ENCODE results near the gene SLC48A1.

SLC48A1 gene

DNA sequence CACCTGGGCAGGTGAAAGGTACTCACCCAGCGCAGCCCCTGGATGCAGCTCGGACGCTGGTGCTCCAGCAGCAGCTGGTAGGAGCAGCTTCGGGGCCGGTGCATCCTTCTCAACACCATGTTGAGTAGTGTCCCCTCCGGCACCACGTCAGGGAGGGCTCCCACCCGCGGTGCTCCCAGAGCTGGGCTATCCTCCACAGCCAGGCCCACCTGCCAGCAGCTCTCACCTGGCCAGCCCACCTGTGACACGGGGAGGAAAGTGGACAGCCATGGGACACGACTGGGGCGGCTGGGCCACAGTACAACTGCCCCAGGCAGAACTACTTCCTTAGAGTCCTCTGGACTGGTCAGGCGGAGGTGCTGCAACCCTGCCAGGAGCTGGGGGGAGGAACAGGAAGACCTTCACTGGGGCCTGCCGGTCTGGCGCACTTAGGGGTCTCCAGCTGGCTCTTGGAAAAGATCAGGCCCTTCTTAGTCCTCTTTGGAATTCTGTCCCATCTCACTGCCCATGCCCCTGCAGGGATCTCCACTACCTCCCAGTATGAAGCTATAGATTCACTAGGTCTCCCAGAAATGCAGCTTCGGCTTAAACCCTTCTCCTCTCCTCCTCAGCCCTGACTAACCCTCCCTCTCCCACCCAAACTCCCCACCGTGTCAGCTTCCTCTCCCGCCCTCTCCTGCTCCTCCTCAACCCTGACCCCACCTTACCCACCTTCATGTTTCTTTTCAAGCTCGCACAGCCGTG, 15.0 kb upstream of the SLC48A1 start:
- no peak for DNase-seq (ENCODE audit: low read depth in 1 of 2, low spot score in 1 of 2)

DNA sequence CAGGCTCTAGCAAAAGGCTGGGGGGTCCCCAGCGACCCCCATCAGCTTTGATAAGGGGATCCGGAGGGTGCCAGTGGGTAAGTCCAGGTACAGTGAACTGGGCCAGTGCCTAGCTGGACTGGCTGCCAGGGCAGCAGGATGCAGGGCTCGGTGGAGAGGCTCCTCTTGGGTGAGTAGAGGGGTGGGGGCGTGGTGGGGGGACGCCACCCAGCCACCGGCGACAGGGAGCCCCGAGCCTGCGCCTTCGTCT, 14.5 kb upstream of the SLC48A1 start:
- no peak for DNase-seq (ENCODE audit: low read depth in 1 of 2, low spot score in 1 of 2)

DNA sequence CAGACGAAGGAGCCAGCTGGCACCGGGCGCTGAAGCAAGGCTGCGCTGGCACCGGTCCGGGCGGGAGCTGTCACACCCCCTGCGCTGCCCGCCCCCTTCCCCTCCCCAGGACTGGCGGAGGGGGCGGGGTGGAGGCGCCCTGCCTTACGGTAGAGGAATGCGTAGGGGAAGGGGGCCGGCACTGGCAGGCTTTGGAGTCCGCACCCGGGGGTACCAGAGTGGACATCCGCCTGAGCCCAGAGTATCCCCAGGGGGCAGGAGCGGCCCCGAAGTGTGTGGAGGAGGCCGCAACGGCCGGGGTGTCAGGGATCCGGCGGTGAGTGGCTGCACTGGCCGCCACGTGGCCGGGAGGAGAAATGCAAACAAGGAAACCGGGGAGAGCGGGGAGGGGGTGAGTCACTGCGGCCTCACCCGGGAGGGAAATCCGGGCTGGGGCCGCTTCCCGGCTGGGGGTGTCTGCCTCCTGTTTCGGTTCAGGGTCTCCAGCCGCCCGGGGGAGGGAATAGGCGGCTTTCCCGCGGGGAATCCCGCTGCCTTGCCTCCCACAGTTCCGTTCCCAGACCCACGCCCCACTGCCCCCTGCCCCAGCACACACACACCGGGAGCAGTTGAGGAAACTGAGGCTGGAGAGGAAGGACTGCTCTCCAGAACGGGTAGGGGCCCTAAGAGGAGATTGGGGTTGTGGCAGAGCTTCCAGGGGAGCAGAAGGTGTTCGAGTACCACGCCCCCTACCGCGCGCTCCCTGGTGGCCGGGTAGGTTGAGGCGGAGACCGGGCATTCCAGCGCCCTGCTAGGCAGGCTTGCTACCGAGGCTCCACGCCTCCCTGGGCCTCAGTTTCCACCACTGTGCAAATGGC, 14.0 kb upstream of the SLC48A1 start, which contains the start of gene RAPGEF3:
Gene RAPGEF3 (minus strand): TSS at position 47 of the 857 bp plus-strand sequence. CDS start 324 bp downstream, outside the sequence.
- peak; percentile 35 to 65 for DNase-seq (ENCODE audit: low read depth in 1 of 2, low spot score in 1 of 2)

DNA sequence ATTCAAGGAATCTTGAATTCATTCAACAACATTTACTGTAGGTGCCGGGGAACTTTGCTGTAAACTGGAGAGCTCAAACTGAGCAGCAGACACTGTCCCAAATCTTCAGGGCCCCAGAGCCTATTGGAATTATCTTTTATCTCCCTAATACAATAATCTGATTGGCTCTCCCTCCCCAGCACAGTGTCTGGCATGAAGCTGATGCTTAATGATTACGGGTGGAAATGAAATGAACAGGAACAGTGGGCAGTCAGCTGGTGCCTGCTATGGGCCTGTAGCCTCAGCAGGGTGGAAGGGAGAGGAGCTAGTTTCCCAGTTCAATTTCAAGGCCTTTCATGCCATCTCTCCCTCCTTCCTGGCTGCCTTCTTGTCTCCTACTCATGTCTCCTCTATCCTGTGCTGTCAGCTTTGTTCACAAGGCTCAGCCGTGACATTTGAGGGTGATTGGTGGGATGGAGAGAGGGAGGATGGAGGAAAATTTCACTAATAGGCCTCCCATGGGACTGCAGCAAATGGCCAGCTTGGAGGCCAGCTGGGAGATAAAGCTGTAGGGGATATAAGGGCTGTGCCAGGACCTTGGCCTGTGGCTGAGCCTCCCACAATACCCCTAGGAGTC, 10.1 kb upstream of the SLC48A1 start:
- no peak for DNase-seq (ENCODE audit: low read depth in 1 of 2, low spot score in 1 of 2)

DNA sequence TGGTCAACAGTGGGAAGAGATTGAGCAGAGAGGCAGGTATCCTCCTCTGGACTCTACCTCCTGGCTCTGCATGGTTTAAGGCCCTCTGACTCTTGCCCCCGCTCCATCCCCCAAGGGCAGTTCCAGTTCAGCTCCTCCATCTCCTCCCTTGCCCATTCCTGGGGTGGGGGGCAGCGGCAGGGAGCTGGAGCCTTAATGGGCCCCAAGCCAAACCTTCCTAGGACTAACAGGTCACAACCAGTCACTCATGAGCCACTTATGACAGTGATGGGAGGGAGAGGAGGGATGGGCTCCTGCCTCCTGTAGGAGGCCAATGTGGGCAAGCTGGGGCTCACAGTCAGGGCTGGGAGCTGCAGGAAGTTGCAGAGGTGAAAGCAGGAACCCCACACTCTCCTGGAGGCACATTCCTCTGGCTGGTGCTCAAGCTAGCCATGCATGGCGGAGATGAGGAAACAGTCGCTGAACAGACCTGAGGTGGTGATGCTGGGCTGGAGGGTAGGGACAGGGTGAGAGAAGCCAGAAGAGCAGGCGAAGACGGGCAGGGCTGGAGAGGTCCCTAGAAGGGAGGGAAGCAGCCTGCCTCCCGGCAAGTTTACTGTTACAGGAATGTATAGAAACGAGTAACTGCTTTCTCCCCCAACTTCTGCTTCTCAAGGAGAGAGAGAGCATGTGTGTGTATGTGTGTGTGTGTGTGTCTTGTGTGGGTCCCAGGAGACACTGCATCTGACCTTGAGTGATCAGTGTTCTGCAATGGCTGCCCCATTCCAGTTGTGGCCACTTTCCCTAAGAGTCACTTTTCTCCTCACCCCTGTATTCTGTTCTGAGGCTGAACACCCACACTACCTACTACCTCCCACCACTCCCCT, 9.3 kb upstream of the SLC48A1 start:
- no peak for DNase-seq (ENCODE audit: low read depth in 1 of 2, low spot score in 1 of 2)

DNA sequence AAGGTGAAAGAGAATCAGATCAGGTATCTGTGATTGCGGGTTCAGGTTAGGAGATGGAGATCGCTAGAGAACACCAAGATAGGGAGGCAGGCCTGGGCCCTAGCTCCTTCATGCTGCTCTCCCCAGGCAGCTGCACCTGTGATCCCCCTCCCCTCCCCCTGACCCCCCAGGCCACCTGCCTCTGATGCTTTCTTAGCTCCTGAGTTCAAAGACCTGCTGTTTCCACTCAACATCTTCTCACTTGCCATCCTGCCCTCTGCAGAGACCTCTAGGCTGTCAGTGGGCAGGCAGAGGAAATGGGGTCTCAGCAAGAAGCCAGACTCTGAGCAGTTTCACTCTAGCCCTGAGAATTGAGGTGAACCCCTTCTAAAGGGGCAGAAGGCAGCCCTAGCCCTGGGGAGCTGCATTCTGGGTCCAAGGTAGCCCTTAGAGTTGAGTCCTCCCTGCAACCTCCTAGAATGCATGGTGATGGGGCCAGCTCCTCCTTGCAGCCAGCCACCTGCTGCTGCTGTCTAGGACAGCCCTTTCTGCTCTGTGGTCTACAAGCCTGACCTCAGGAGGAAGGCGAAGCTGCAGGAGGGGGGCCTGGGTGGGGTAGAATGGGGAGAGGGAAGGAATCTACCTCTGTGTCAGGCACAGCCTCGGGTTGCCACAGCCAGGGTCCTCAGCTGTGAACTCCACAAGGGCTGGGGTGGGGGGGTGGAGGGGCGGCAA, 6.4 kb upstream of the SLC48A1 start:
- no peak for DNase-seq (ENCODE audit: low read depth in 1 of 2, low spot score in 1 of 2)

DNA sequence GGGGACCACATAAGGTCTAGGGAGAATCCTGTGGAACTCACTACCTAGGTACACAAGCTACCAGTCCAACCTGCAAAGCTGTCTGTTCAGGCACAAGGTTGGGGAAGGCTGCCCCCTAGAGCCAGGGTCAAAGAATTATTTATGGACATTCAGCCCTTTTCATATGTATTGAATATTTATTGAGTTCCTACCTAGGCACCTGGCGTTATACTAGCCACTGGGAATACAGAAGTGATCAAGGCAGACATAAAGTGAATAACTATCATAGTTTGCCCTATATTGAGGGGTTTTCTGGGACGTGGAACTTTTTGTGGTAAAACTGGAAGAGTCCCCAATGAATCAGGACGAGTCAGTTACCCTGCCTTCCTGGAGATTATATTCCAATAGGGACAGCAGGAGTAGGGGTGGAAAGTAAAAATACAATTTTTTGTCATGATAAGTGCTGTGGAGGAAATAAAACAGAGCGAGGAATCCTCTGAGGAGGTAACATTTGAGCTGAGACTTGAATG, 5.8 kb upstream of the SLC48A1 start:
- DNase-seq (ENCODE audit: low read depth in 1 of 2, low spot score in 1 of 2): peak; percentile 35 to 59

DNA sequence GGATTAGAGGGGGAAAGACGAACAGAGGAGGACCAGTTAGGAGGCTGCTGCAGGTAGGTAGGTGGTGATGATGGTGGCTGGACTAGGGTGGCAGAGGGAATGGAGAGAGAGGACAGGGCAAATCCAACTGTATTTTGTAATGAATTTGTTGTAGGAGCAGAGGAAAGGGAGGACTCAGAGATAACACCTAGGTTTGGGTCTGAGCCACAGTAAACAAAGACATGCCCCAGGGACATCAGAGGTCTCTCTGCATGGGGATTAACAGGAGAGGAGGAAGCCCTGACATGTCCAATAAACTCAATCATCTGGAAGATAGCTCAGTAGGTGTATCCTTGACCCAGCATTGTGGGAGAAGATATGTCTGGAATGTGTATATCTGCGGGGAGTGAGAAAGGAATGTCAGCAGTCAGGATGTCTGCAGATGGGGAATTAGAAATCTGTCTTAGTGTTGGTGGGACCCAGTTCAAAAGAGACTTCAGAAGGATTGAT, 4.7 kb upstream of the SLC48A1 start:
- no peak for DNase-seq (ENCODE audit: low read depth in 1 of 2, low spot score in 1 of 2)

DNA sequence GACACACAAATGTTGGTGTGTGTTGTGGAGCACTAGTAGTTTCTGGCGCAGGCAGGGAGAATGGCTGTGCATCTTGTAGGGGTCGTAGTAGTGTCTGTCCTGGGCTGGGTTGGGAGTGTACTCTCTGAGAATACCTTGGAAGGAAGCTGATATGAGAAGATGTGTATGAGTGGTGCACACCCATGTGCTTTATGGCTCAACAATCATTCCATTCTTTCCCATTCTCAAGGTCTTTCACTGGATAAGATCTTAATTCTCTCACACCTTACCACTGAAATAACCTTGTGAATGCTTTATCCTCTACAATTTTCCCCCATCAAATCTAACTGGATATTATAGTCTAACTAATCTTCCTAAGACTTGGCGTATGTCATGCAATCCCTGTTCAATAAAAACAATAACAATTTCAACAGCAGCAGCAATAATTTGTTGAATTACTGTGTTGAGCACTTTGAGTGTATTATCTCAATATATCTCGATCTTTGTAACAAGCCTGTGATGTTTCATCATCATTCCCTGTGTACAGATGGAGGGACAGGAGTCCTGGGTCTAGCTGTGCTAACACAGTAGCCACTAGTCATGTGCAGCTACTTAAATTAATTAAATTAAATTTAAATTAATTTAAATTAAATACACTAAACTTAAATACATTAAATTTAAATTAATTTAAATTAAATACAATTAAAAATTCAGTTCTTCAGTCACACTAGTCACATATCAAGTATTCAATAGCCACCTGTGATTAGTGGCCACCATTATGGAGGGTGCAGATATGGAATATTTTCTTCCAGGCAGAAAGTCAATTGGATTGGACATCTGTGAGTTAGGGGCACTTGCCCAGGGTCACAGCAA, 3.6 kb upstream of the SLC48A1 start:
- no peak for DNase-seq (ENCODE audit: low read depth in 1 of 2, low spot score in 1 of 2)

DNA sequence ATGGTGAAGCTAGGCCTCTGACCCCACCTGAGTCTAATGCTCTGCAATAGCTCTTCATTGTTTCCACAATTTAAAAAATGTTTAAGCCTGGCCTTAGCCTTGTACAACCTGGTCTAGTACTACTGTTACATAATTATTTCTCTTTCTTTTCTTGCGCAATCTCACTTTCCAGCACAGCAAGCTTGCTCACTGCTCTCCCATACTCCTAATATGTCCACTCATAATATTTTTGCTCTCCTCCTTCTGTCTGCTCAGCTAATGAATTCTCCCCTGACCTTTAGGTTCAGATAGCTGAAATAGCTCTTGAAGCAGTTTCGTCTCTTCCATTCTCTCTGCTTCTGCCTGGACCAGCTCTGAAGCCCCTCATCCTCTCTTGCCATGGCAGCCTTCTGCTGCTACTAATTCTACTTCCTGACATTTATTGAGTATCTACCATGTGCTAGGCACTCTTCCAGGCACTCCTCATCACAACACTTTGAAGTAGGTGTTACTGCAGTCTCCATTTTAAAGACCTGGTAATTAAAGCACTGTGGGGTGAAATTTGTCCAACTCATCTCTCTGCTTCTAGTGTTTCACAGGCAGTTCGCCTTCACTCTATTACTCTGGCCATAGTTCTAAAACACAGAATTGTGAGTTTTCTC, 2.8 kb upstream of the SLC48A1 start:
- DNase-seq (ENCODE audit: low read depth in 1 of 2, low spot score in 1 of 2): no peak

DNA sequence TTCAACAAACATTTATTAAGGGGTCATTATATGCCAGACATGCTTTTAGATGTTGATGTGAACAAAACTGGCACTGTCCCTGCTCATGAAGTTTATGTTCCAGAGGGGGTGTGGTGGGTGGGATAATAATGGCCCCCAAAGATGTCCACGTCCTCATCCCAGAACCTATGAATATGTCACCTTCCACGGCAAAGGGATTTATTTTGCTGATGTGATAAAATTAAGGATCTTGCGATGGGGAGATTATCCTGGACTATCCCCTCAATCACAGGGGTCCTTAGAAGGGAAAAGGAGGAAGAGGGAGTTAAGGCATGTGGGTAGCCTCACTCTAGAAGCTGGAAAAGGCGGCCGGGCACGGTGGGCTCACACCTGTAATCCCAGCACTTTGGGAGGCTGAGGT, 1.7 kb upstream of the SLC48A1 start:
- DNase-seq (ENCODE audit: low read depth in 1 of 2, low spot score in 1 of 2): no peak

DNA sequence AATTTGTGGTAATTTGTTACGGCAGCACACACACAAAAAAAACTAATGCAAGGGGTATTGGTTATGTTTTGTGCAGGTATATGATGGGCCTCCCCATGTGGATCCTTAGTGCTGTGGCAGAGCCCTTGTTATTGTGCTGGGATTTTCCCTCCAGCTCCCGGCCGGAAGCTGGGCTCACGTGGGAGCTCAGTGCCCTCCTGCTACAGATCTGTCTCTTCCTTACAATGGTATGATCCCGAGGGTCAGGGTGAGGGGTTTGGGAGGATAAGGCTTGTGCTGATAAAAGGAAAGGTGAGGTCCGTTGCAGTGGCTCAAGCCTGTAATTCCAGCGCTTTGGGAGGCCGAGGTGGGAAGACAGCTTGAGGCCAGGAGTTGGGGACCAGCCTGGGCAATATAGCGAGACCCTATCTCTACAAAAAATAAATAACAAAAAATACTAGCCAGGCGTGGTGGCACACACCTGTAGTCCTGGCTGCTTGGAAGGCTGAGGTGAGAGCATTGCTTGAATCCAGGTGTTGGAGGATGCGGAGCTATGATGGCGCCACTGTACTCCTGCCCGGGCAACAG, 861 bp upstream of the SLC48A1 start:
- no peak for DNase-seq (ENCODE audit: low read depth in 1 of 2, low spot score in 1 of 2)

DNA sequence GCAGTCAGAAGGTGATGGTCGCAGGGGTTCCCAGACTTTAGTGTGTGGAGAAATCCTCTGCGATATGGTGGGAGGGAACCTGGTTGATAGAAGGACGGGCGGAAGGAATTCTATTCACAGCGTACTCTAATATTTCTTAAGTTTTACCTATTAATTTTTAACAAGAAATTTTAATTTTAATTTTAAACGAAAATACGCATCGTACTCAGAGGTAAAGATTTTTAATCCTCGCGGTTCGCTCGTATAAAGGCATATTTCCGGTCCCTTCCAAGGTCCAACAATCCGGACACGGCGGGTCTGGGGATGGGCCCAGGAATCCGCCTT, 338 bp upstream of the SLC48A1 start:
- DNase-seq (ENCODE audit: low read depth in 1 of 2, low spot score in 1 of 2): no peak

DNA sequence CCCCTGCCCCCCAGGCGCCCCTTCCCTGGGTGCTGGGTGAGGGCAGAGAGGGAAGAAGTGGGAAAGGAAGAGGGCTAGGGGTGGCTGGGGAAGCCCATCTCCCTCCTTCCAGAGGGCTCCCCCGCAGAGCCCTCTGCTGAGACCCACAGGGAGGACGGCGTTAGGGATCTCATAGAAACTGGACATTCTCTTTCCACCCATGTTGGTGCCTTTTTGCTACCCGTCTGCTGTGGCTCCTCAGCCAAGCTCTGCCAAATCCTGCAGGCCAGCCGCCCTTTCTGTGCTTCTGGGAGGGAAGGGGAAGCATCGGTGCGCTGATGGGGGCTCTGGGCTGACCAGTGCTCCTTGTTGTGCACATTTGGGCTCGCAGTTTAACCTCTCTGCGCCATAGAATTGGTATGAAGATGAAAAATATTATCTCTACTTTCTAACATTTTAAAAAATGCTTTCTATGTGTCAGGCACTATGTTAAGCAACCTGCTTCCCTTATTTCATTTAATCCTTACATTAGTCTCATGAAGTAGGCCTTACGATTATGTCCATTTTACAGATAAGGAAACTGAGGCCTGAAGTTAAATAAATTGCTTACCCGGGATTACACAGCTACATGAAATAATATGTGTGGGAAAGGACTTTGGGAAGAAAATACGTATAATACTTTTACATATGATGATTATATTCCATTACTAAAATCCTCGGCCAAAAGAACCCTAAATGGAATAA, 981 bp downstream of the SLC48A1 start:
- DNase-seq (ENCODE audit: low read depth in 1 of 2, low spot score in 1 of 2): no peak

DNA sequence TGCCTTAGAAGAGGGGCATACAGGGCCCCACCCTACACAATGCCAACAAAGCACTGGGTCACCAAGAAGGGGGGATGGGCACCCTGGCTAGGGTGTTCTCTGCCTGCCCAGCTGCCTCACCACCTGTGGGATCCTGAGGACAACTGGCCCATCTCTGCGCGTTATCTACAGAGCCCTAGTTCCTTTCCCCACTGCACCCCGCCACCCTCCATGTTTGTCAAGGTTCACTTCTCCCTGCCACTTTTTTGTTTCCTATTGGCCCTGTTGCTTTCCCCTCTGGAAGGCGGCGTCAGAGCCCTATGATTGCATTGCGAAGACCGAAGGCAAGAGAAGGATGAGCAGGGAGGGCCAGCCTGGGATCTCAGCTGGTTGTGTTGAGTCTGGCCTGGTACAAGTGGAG, 1.6 kb downstream of the SLC48A1 start:
- DNase-seq (ENCODE audit: low read depth in 1 of 2, low spot score in 1 of 2): no peak

DNA sequence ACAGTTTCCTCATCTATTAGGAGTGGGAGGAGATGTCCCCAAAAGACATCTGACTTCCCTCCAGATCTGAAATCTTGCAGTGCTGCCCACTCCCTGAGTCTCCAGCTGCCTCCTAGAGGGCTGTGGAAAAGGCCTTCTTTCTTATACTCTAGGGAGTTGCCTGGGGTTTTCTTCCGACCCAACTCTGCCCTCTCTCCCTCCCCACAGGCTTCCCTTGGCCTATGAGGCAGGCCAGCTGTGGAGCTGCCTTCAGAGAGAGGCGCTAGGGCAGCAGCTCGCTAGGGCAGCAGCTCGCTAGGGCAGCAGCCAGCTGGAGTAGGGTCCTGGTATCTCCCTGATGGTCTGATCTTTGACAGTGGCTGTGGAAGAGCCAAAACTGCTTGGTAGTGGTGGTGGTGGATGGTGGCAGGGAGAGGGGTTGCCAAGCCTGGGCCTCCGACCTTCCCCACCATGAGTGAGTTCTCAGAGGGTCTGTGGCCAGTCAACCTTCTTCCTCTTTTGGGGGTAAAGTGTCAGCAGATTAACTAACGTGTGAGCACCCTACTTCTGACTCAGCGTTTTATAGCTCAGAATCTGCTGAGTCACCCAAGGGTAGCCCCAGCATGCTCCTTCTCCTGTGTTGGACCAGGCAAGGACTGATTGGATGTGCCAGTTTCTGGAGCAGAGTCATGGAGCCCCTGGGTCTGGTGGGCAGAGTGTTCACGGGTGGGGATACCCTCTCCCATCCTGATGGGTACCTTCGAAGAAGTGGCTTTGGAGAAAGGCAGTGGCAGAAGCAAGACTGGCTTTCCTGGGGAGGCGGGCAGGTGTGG, 2.3 kb downstream of the SLC48A1 start:
- DNase-seq (ENCODE audit: low read depth in 1 of 2, low spot score in 1 of 2): no peak

DNA sequence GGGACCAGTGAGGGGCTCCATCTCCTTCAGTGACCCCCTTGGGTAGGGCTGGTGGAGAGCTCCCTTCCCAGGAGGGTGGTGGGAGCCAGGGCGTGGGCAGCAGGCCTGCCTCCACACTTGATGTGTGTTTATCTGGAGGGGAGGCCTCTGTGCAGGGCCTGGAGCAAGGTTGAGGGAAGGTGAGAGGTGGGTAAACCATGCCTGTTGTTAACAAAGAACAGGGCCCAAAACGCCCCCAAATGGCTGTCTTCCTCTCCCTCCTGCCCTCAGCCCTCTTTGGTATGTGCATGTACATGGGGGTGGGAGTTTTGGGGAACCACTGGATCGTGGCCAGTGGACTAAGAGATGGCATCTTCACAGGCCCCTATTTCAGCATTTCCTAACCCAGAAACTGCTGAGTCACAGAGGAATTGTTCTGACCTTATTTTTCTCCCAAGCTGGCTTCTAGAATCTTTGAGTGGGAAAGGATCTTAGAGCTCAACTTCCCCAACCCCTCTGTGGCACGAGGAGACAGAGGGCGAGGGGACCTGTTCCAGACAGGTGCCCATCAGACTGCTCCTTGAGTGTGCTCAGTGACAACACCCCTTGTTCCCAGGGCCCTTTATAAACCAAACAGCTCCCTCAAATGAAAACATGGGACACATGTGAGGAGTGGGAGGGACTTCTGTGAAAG, 3.6 kb downstream of the SLC48A1 start:
- DNase-seq (ENCODE audit: low read depth in 1 of 2, low spot score in 1 of 2): no peak
